ENCODE results near the gene SMCO4. TPM values are rescaled to one million over a fixed set of nuclear protein-coding genes. Genes with fewer than 3 reads are reported as not detected.

The SMCO4 gene
- total and polyA plus RNA-seq, 2 experiments from 2014 or later = 42.2 to 49.0 TPM

DNA sequence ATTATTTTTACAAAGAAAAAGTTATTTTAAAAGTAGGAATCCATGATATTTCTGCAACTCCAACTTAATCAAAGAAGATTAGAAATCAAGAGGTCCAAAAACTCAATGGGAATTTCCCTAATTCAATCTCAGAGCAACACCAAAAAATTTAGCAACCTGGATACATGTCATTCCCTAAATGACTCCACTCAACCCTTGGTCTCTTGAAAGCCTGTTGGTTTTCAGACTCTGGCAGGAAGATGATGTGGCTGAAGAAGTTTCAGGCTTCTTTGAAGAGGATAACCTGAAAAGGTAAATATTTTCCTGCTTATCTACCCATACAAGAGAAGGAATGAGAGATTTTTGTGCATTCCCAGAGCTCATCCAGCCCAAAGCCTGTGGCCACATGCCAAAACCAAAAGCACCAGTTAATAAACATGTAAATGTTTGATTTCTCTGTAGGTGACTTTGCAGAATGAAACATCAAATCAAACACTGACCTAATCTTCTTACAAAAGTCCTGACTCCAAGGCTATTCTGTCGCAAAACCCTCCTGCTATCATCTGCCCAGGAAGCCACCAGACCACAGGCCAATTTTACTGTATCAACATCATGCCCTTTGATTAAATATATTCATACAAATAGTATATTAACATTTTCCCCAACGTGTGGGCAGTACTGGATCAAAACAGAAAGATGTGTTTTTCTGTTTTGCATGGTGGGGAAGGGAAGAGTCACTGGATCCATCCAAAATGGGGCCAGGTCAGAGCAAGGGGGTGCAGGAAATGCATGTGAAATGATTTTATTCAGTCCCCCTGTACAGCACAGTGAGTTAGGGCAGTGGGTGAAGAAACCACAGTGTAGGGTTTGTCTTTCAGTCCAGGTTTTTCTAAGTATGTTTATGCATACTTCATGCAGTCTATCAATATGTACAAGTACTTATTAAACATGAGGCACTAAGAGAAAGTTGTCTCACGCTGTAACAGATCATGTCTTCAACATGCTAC, 38.8 kb downstream of the SMCO4 start:
- H3K27ac Mint-ChIP-seq = no peak overlapping the region
- no peaks in the 10 kb centered on the region for H3K27me3 ChIP-seq (ENCODE audit: insufficient read depth)
- H3K27me3 Mint-ChIP-seq (ENCODE audit: insufficient read depth, low read depth, poor library complexity) = peaks cover 3% of the 10 kb centered on the region
- DNase-seq (ENCODE audit: low spot score) (no peak), ATAC-seq (no peak)
- H3K4me3 Mint-ChIP-seq = no peak overlapping the region
- H3K4me3 ChIP-seq = no peak overlapping the region
- TF ChIP-seq POLR2AphosphoS5 (IDR thresholded peaks at IDR 0.05; ENCODE audit: low read depth) (no peak), JUNB (IDR thresholded peaks at IDR 0.05; ENCODE audit: unreplicated experiment) (no peak), NANOG (IDR thresholded peaks at IDR 0.05; ENCODE audit: borderline replicate concordance) (no peak), ZNF462 (CRISPR knock-in tag; IDR thresholded peaks at IDR 0.05) (no peak), ZNF114 (CRISPR knock-in tag; IDR thresholded peaks at IDR 0.05) (no peak), CTCF (conservative IDR thresholded peaks at IDR 0.05; ENCODE audit: low read depth in 2 of 2) (no peak), CREB1 (CRISPR knock-in tag; IDR thresholded peaks at IDR 0.05; ENCODE audit: low read depth) (no peak), EZH2phosphoT487 (IDR thresholded peaks at IDR 0.05; ENCODE audit: unreplicated experiment) (no peak), ZNF331 (CRISPR knock-in tag; IDR thresholded peaks at IDR 0.05; ENCODE audit: low read depth) (no peak), EZH2 (IDR thresholded peaks at IDR 0.05; ENCODE audit: low read depth, unreplicated experiment) (no peak), STAT1 (IDR thresholded peaks at IDR 0.05; ENCODE audit: unreplicated experiment) (no peak)
- TF ChIP-seq, protein P1, sequence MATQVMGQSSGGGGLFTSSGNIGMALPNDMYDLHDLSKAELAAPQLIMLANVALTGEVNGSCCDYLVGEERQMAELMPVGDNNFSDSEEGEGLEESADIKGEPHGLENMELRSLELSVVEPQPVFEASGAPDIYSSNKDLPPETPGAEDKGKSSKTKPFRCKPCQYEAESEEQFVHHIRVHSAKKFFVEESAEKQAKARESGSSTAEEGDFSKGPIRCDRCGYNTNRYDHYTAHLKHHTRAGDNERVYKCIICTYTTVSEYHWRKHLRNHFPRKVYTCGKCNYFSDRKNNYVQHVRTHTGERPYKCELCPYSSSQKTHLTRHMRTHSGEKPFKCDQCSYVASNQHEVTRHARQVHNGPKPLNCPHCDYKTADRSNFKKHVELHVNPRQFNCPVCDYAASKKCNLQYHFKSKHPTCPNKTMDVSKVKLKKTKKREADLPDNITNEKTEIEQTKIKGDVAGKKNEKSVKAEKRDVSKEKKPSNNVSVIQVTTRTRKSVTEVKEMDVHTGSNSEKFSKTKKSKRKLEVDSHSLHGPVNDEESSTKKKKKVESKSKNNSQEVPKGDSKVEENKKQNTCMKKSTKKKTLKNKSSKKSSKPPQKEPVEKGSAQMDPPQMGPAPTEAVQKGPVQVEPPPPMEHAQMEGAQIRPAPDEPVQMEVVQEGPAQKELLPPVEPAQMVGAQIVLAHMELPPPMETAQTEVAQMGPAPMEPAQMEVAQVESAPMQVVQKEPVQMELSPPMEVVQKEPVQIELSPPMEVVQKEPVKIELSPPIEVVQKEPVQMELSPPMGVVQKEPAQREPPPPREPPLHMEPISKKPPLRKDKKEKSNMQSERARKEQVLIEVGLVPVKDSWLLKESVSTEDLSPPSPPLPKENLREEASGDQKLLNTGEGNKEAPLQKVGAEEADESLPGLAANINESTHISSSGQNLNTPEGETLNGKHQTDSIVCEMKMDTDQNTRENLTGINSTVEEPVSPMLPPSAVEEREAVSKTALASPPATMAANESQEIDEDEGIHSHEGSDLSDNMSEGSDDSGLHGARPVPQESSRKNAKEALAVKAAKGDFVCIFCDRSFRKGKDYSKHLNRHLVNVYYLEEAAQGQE (IDR thresholded peaks at IDR 0.05; ENCODE audit: unreplicated experiment) = no peak
- TF ChIP-seq, protein P2, sequence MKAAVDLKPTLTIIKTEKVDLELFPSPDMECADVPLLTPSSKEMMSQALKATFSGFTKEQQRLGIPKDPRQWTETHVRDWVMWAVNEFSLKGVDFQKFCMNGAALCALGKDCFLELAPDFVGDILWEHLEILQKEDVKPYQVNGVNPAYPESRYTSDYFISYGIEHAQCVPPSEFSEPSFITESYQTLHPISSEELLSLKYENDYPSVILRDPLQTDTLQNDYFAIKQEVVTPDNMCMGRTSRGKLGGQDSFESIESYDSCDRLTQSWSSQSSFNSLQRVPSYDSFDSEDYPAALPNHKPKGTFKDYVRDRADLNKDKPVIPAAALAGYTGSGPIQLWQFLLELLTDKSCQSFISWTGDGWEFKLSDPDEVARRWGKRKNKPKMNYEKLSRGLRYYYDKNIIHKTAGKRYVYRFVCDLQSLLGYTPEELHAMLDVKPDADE (IDR thresholded peaks at IDR 0.05) = no peak
- H3K9me2 ChIP-seq (ENCODE audit: insufficient read depth) = no peaks in the 10 kb centered on the region
- H3K4me1 Mint-ChIP-seq = peaks cover 10% of the 10 kb centered on the region
- no peaks in the 10 kb centered on the region for H3F3A ChIP-seq (replicated peaks; ENCODE audit: low read depth)
- peaks cover 6% of the 10 kb centered on the region for H3K4me1 ChIP-seq (ENCODE audit: insufficient read depth)
- H2AFZ ChIP-seq = no peak overlapping the region
- H3K9me3 Mint-ChIP-seq = peaks cover 4% of the 10 kb centered on the region; the same call in 2 of the 3 replicates
- H3K36me3 Mint-ChIP-seq (ENCODE audit: low read depth) = peaks cover 43% of the 10 kb centered on the region
- H3K4me2 ChIP-seq = no peak overlapping the region
- 0 out of 2 replicates have a peak, but pooled peaks cover 4% of the 10 kb centered on the region for H4K20me1 ChIP-seq (replicated peaks; ENCODE audit: insufficient read depth)
- H3K36me3 ChIP-seq (ENCODE audit: insufficient read depth) = no peaks in the 10 kb centered on the region; the same call in 1 of the 2 replicates
- peaks cover 16% of the 10 kb centered on the region; the same call in 1 of the 2 replicates for H3K79me2 ChIP-seq (replicated peaks; ENCODE audit: insufficient read depth)
- no peak overlapping the region for H3K27ac ChIP-seq (ENCODE audit: low read depth)

Measured in GM23338 (cell line).